Middle frontal gyrus (tissue), 1 donor: ENCODE results near the gene GAS7.

ENCODE experiments used
- DNase-seq: peaks from one replicate; pipeline ENCODE4 v3.0.0-alpha.2; 2015; ENCODE audit warnings: low spot score; ENCODE audit errors: extremely low spot score

The GAS7 gene

GRCh38 chr17:10200645-10201044 is 2.2 kb upstream of the GAS7 start:
- DNase-seq, result no peak

- DNase-seq, result no peak
These were observed 1.6 kb upstream of the GAS7 start for GRCh38 chr17:10200016-10200415.

GRCh38 chr17:10197721-10198508 is 491 bp downstream of the GAS7 start:
- DNase-seq, result no peak

GRCh38 chr17:10197362-10197720 is 1.1 kb downstream of the GAS7 start:
- no peak for DNase-seq

- DNase-seq, result no peak
These were observed 1.5 kb downstream of the GAS7 start for GRCh38 chr17:10196941-10197340.

GRCh38 chr17:10196384-10196895 is 2.0 kb downstream of the GAS7 start:
- no peak for DNase-seq

GRCh38 chr17:10195090-10195805 is 3.2 kb downstream of the GAS7 start:
- DNase-seq, result no peak

GRCh38 chr17:10193632-10194031 is 4.8 kb downstream of the GAS7 start:
- no peak for DNase-seq

- no peak for DNase-seq
These were observed 5.4 kb downstream of the GAS7 start for GRCh38 chr17:10192972-10193371.

- no peak for DNase-seq
These were observed 5.9 kb downstream of the GAS7 start for GRCh38 chr17:10192461-10192860.

- DNase-seq, result no peak
These were observed 10.9 kb downstream of the GAS7 start for GRCh38 chr17:10187456-10187855.

- no peak for DNase-seq
These were observed 11.5 kb downstream of the GAS7 start for GRCh38 chr17:10186771-10187410.

- DNase-seq, result no peak
These were observed 14.2 kb downstream of the GAS7 start for GRCh38 chr17:10183931-10184930.

GRCh38 chr17:10182785-10183184 is 15.6 kb downstream of the GAS7 start:
- DNase-seq, result no peak

- no peak for DNase-seq
These were observed 19.9 kb downstream of the GAS7 start for GRCh38 chr17:10178506-10178991.

GRCh38 chr17:10177913-10178505 is 20.4 kb downstream of the GAS7 start:
- DNase-seq, result no peak

- DNase-seq, result no peak
These were observed 21.1 kb downstream of the GAS7 start for GRCh38 chr17:10177131-10177912.

GRCh38 chr17:10173913-10174312 is 24.5 kb downstream of the GAS7 start:
- DNase-seq, result no peak

- no peak for DNase-seq
These were observed 25.6 kb downstream of the GAS7 start for GRCh38 chr17:10172778-10173177.
